Endothelial cell of umbilical vein (primary cell): ENCODE measurements around the gene CADPS. TPM values are rescaled to one million over a fixed set of nuclear protein-coding genes. Genes with fewer than 3 reads are reported as not detected.

Experiments
- BruUV-seq: library from RNA; stranded (reverse); fragments of 400-500 nt; replicated peaks from 2 replicates; lab custom pipeline; 2021; lab: Mats Ljungman, UMichigan
- CTCF ChIA-PET: fragments of 300-600, 350-600 bp; sonication (Branson Sonifier 250); formaldehyde crosslinking; loops from one replicate; lab custom pipeline; 2021; ENCODE audit warnings: antibody characterized with exemption, inconsistent platforms; lab: Charles Lee
- POLR2A ChIA-PET: fragments of 300-600, 350-600 bp; sonication (Branson Sonifier 250); formaldehyde crosslinking; loops from one replicate; lab custom pipeline; 2021; ENCODE audit warnings: antibody characterized with exemption, inconsistent platforms; lab: Charles Lee
- DNase-seq: peaks from one replicate; pipeline ENCODE4 v3.0.0-alpha.2; 2011; ENCODE audit warnings: low read depth, low spot score
- FAIRE-seq: peaks from 2 replicates; lab custom pipeline; 2011; peaks lifted over from hg19 to GRCh38; lab: Jason Lieb, UNC
- H2AFZ ChIP-seq: 2 replicates; pipeline ENCODE4 v1.6.0; 2012; ENCODE audit warnings: low read depth, low read length, control low read depth, inconsistent platforms
- H3K27ac ChIP-seq: 2 replicates; pipeline ENCODE4 v1.5.1; 2011; ENCODE audit warnings: low read depth, mild to moderate bottlenecking, control low read depth, low read length, moderate library complexity; ENCODE audit not compliant: insufficient read depth
- H3K27me3 ChIP-seq, 2 experiments: 2 replicates each; pipeline versions ENCODE4 v1.6.0 to v1.6.1; 2011; ENCODE audit warnings: low read length in 2 of 2, mixed read lengths in 1 of 2; ENCODE audit not compliant: control insufficient read depth in 2 of 2, insufficient read depth in 2 of 2
- H3K36me3 ChIP-seq, 2 experiments: 2 replicates in 1 of 2; 3 replicates in 1 of 2; pipeline ENCODE4 v1.5.1; 2011; ENCODE audit warnings: low read length in 2 of 2, mild to moderate bottlenecking in 1 of 2, moderate library complexity in 1 of 2; ENCODE audit not compliant: control insufficient read depth in 2 of 2, insufficient read depth in 2 of 2; ENCODE audit errors: extremely low read depth in 1 of 2
- H3K4me1 ChIP-seq: 3 replicates; pipeline ENCODE4 v1.5.1; 2011; ENCODE audit warnings: mild to moderate bottlenecking, low read length; ENCODE audit not compliant: control insufficient read depth, insufficient read depth; ENCODE audit errors: extremely low read depth
- H3K4me2 ChIP-seq: 2 replicates; pipeline ENCODE4 v1.6.1; 2011; ENCODE audit warnings: low read length, control low read depth, mixed read lengths; ENCODE audit not compliant: insufficient read depth
- H3K4me3 ChIP-seq, 3 experiments: fragments of 200-600 bp in 1 of 3; sonication (generic), shearing (Covaris generic) in 1 of 3; replicated peaks in 1 of 3; 2 replicates each; pipeline ENCODE4 v1.5.1; 2011 to 2016; ENCODE audit warnings: control low read depth in 3 of 3, low read length in 3 of 3, mild to moderate bottlenecking in 2 of 3, inconsistent platforms in 1 of 3, low read depth in 1 of 3, moderate library complexity in 1 of 3; ENCODE audit not compliant: insufficient read depth in 1 of 3
- H3K79me2 ChIP-seq: 2 replicates; pipeline ENCODE4 v1.6.0; 2012; ENCODE audit warnings: low read length, inconsistent platforms; ENCODE audit not compliant: control insufficient read depth, insufficient read depth
- H3K9ac ChIP-seq: replicated peaks from 2 replicates; pipeline ENCODE3; 2011; ENCODE audit warnings: low read length, control low read depth; ENCODE audit not compliant: insufficient read depth; ENCODE audit errors: extremely low read depth
- H3K9me1 ChIP-seq: replicated peaks from 3 replicates; pipeline ENCODE4 v1.6.0; 2011; ENCODE audit warnings: mild to moderate bottlenecking, low read length; ENCODE audit not compliant: control insufficient read depth, insufficient read depth; ENCODE audit errors: extremely low read depth
- H3K9me3 ChIP-seq: replicated peaks from 2 replicates; pipeline ENCODE4 v1.5.1; 2012; ENCODE audit warnings: low read length, inconsistent platforms; ENCODE audit not compliant: control insufficient read depth, insufficient read depth
- H4K20me1 ChIP-seq: replicated peaks from 2 replicates; pipeline ENCODE3; 2011; ENCODE audit warnings: mild to moderate bottlenecking, low read length; ENCODE audit not compliant: control insufficient read depth, insufficient read depth; ENCODE audit errors: extremely low read depth
- CTCF ChIP-seq, 2 donors: IDR thresholded peaks; 1 replicate in 1 of 2; 2 replicates in 1 of 2; pipeline ENCODE4 v1.5.1; 2011; ENCODE audit warnings: low read length in 2 of 2, mild to moderate bottlenecking in 2 of 2, moderate library complexity in 2 of 2, control low read depth in 1 of 2, inconsistent platforms in 1 of 2, low read depth in 1 of 2; ENCODE audit not compliant: insufficient read depth in 1 of 2; ENCODE audit errors: extremely low read depth in 1 of 2
- EZH2 ChIP-seq: IDR thresholded peaks from 2 replicates; pipeline ENCODE4 v1.6.1; 2012; ENCODE audit warnings: borderline replicate concordance, low read depth, mild to moderate bottlenecking, moderate library complexity, low read length, inconsistent platforms; ENCODE audit not compliant: severe bottlenecking
- FOS ChIP-seq: IDR thresholded peaks from 2 replicates; pipeline ENCODE4 v1.6.1; 2011; ENCODE audit warnings: mild to moderate bottlenecking, low read length, moderate library complexity, borderline replicate concordance; ENCODE audit not compliant: insufficient read depth
- GATA2 ChIP-seq: IDR thresholded peaks from 2 replicates; pipeline ENCODE4 v1.7.0; 2011; ENCODE audit warnings: low read depth, mild to moderate bottlenecking, moderate library complexity, mixed read lengths, low read length; ENCODE audit not compliant: insufficient read length, insufficient read depth
- JUN ChIP-seq: IDR thresholded peaks from 2 replicates; pipeline ENCODE4 v1.6.1; 2011; ENCODE audit warnings: borderline replicate concordance, low read depth; ENCODE audit not compliant: insufficient read length, insufficient read depth
- MAX ChIP-seq: IDR thresholded peaks from 2 replicates; pipeline ENCODE4 v1.6.1; 2011; ENCODE audit not compliant: insufficient read depth, insufficient read length
- MYC ChIP-seq: IDR thresholded peaks from one replicate; pipeline ENCODE4 v1.6.1; 2011; ENCODE audit warnings: mild to moderate bottlenecking, low read depth, low read length
- POLR2A ChIP-seq: IDR thresholded peaks from 2 replicates; pipeline ENCODE4 v1.6.1; 2012; ENCODE audit warnings: low read depth, mild to moderate bottlenecking, control low read depth, low read length
- POLR2AphosphoS5 ChIP-seq: IDR thresholded peaks from 2 replicates; pipeline ENCODE4 v1.6.1; 2012; ENCODE audit warnings: low read depth, mild to moderate bottlenecking, control low read depth, low read length, moderate library complexity; ENCODE audit not compliant: insufficient read depth
- dilution Hi-C: fragments of 300-500 bp; cut with MboI; formaldehyde crosslinking; loops from one replicate; pipeline ENCODE4 v1.15.0; 2019; ENCODE audit warnings: low sequenced_read_pairs; ENCODE audit not compliant: extremely low pct_ligation_motif_present
- intact Hi-C: fragments of 100-400 bp; cut with micrococcal nuclease; formaldehyde crosslinking; loops from one replicate; pipeline ENCODE4 v1.10.0; 2022
- polyA plus RNA-seq, 4 experiments: library from polyadenylated mRNA; depleted of rRNA in 3 of 4; stranded (reverse) in 3 of 4; unstranded in 1 of 4; fragments of >200 nt; gene quantifications; 2 replicates each; pipeline versions ENCODE4 v1.2.1 to v1.2.3, GENCODE V29; 2011 to 2012; ENCODE audit warnings: missing spikeins in 1 of 4
- total RNA-seq: library from RNA; stranded (reverse); gene quantifications from 2 replicates; pipeline ENCODE4 v1.2.3, GENCODE V29; 2021

The CADPS gene
- total and polyA plus RNA-seq, 2 donors (not counting 3 experiments of a cell fraction or from before 2014, with no cell fraction given) = not detected

GRCh38 chr3:62837145-62837787 lies 38.0 kb downstream of the CADPS start:
- H2AFZ ChIP-seq = no peak overlapping the region
- FAIRE-seq (no peak), DNase-seq (no peak)
- no peak overlapping the region for H3K27ac ChIP-seq
- TF ChIP-seq POLR2A = no peak
- TF ChIP-seq MYC = no peak
- no peak for TF ChIP-seq JUN
- TF ChIP-seq GATA2 = no peak
- TF ChIP-seq MAX = no peak
- TF ChIP-seq CTCF (IDR thresholded peaks at IDR 0.05; ENCODE audit: extremely low read depth in 1 of 2, insufficient read depth in 1 of 2, low read depth in 1 of 2, low read length in 2 of 2) = no peak
- no peak for TF ChIP-seq EZH2
- no peak for TF ChIP-seq FOS
- TF ChIP-seq POLR2AphosphoS5 = no peak
- H4K20me1 ChIP-seq = no peaks in the 10 kb centered on the region
- BruUV-seq = no TSS peak
- H3K4me3 ChIP-seq = no peak overlapping the region
- ChIA-PET POLR2A (no interaction called here), CTCF (no interaction called here)
- H3K4me1 ChIP-seq = no peaks in the 10 kb centered on the region
- H3K9me1 ChIP-seq = no peaks in the 10 kb centered on the region
- dilution Hi-C loops (no loop called here), intact Hi-C loops (no loop called here)
- no peak overlapping the region for H3K9ac ChIP-seq
- no peaks in the 10 kb centered on the region for H3K36me3 ChIP-seq
- H3K27me3 ChIP-seq = no peaks in the 10 kb centered on the region
- H3K79me2 ChIP-seq = no peaks in the 10 kb centered on the region
- H3K9me3 ChIP-seq = no peaks in the 10 kb centered on the region
- H3K4me2 ChIP-seq = no peak overlapping the region
